NK-92 (cell line): Measurements from ENCODE around the gene AFAP1.

Experiments used
- DNase-seq: peaks from one replicate; lab custom pipeline; 2025; ENCODE audit not compliant: unreplicated experiment; lab: John Stamatoyannopoulos, UW

AFAP1 gene

DNA sequence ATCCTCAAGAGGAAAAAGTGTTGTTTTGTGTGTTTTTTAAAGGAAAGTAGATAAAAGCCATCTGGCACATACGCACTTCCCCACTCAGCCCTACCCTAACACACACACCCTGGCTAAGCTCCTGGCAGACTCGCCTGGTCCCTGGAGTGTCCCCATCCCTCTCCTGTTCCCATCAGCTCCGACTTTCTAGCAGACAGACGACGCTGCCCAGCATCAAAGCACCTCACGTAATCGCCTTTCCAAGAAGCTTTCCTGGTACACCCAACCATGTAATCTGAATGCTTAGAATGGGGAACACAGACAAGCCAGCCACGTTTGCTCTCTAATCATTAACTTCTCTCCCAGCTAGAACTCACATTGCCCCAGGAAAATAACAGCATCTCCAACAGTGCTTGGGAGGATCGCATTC lies 116.2 kb downstream of the AFAP1 start:
- DNase-seq: no peak

DNA sequence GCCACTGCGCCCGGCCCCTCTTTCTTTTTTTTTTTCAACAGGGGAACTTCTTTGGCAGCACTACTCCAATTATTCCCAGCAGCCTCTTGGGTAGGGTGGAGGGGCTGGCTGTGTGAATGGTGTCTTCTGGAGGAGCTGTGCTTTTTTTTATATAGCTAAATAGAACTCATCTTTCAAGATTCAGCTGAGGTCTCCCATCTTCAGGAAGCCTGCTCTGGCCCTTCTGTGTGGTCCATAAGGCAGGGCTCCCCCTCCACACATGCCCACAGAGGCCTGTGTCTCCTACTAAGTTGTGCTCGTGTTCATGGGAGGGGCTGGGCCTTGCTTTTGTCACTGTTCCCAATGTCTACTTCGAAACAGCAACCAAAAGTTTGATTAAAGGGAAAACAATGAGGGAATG lies 116.8 kb downstream of the AFAP1 start:
- no peak for DNase-seq

DNA sequence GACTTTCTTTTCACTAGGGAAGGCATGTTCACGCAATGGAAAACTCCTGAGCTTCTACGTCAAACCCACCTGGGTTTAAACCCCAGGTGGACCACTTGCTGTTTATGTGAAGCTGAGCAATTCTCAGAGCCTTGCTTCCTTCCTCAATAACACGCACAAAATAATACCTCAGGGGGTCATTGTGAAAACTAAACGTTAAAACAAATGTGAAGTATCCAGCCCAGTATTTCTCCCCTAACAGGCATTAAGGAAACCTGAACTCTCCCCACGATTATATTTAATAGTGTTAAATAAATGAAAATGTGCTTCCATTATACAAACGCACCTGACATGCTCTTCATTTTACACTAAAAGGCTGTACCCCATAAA lies 117.5 kb downstream of the AFAP1 start:
- DNase-seq: no peak

DNA sequence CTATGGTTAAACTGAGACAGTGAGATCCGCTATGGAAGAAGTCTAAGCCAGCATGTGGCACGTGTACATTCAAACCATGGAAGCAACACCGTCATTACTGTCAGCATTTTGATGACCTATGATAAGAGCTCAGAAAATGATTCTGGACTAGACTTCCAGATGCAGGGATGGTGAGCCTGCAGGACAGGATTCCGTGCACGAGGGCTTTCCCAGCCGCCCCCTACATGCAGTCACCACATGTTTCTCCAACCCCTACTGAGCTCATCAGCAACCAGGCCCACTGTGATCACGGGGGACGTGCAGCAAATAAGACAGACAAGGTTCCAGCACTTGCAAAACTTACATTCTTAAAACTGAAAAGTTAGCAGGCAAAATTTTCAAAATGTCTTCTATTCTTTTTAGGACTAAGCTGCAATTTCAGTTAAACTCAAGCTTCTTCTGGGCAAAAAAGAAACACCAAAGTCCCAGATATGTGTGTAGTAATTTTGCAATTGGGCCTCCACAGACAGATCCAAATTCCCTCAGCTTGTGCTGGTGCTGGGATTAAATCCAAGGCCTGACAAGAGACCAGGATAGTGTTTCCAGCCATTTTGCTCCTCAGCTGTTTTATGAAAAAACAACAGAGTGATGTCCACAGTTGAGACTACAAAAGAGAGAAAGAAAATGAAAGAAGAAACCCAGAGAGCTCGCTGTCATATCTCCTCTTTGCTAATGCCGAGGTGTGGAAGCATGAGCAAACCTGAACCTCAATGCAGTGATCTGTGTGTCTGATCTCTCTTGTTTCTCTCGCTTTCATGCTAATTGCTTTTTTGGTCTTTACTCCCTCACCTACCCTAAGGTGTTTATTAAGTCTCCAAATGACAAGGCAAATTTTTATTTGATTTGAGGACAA lies 118.2 kb downstream of the AFAP1 start:
- no peak for DNase-seq

DNA sequence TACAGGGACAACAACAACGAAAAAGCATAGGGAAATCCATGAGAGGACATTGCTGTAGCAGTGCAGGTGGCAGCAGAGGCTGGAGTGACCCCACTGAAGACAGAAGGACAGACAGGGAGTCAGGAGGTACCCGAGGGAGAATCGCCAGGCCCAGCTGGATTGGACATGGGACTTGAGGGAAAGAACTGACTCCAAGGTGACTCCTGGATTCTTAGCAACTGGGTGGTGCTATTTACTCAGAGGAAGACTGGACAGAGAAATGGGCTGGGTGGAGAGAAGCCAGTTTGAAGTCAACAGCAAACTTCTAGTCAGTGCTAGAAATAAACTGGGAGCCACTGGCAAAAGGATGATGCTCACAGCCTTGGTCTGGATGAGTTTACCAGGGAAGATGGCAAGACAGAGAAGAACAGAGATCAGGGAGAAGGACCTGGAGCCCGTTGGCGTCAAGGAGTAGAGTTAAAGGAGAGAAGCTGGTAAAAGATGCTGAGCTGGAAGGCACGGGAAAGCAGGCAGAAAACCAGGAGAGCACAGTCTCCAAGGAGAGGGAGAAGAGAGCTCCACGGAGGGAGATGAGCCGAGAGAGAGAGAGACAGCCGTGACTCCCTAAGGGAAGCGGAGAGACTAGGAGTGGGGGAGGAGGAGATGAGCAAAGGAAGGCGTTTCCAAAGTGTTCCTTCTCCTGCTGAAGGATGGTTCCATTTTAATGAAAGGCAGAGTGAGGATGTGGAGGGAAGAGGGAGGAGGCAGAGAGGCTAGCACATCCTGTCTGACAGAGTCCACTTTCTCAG lies 119.4 kb downstream of the AFAP1 start:
- DNase-seq: no peak

DNA sequence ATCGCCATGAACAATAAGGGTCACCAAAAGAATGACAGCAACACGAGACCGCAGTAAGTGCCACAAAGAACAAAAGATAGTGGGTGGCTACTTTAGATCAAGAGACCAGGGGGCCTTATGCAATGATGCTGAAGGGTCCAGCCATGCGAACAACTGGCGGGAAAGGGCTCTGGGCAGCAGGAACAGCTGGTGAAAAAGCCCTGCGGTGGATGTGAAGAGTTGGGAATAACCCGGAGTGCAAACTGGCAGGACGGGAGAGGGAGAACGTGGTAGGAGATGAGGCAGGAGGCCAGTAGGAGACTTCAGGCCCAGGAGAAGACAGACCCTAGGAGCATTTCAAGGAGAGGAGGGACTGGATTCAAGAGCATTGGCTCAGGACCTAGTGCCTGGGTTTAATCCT lies 120.2 kb downstream of the AFAP1 start:
- no peak for DNase-seq

DNA sequence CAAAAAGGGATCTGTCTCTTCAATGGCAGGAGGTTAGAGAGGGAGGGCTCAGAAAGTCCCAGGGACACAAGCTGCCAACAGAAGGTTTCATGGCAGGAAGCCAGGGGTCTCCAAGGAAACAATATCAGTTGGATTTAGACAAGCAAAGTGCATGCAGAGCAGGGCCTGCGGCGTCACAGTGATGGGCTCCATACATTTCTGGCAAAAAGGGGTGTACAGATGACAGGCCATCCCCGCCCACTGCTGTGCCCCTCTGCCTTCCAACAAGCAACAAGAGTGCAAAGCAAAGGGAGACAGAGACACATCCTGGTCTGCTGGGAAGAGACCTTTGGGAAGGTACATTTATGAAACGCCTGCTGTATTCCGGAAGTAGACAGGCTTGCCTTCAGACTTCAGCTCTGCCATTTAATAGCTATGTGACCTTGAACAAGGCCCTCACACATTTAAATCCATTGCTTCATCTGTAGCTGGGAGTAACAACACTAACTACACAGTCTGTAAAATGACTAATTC lies 121.2 kb downstream of the AFAP1 start:
- no peak for DNase-seq

DNA sequence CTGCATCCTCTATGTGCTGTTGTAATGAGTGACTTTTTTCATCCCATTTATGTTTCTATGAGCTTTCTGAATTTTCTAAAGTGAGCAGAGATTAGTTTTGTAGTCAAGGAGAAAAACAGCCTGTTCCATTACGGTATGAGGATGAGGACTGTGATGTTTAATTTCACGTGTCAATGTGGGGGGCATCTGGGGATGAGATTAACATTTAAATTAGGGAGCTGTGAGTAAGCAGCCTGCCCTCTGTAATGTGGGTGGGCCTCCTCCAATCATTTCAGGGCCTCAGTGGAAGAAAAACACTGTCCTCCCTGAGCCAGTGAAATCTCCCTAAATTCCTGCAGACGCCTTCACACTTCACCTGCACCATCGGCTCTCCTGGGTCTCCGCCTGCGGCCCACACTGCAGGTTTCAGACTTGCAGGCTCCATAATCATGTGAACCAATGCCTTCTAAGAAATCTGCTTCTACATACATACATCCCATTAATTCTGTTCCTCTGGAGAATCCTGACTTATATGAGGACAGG lies 121.7 kb downstream of the AFAP1 start:
- DNase-seq: no peak

DNA sequence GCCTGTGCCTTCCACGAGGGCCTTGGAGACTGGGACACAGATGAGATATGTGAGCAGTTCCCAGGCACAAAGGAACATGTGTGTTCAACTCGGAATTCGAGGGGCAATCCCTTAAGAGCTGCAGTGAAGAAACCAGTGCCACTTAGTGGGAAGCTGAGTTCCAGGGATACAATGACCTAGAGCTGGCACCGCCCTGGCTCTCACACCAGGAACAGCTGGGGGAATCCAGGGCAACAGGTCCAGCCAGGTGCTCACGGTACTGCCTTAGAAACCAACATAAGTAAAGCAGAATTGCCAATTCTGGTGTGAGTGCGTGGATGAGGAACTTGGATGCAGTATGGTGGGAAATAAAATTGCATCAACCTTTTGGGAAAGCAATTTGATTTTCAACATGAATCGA lies 122.9 kb downstream of the AFAP1 start:
- no peak for DNase-seq

DNA sequence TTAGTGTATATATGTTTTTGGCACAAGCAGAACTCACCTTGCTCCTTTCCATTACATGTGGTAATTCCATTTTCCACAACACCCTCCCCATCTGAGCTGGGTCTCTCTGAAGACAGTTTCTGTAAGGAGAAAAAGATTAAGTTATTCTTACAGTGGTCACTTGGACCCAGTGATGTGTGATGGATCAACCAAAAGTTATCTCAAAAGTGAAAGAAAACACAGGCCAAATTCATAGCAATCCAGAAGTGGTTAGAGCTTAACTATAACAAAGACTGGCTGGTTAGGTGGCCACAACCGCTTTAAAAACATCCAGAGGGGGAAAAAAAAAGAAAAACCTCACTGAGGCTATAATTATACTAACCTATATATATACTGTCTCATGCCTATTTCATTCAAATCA lies 123.7 kb downstream of the AFAP1 start:
- no peak for DNase-seq

DNA sequence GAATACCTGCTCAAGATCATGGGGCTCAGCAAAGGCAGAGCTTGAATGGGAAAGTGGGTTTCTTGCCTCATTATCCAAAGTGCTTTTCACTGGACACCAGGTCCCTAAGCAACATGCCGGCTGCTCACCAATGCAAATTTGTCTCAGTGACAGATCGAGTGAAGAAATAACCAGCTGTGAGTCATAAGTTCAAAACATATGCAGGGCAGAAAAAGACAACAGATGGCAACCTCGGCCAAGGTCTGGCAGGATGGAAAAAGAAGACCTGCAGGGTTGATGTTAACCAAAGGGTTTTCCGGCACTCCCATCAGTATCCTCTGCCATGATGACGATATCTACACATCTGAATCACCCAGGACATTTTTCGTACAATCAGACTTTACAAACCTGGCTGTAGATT lies 124.1 kb downstream of the AFAP1 start:
- DNase-seq: no peak

DNA sequence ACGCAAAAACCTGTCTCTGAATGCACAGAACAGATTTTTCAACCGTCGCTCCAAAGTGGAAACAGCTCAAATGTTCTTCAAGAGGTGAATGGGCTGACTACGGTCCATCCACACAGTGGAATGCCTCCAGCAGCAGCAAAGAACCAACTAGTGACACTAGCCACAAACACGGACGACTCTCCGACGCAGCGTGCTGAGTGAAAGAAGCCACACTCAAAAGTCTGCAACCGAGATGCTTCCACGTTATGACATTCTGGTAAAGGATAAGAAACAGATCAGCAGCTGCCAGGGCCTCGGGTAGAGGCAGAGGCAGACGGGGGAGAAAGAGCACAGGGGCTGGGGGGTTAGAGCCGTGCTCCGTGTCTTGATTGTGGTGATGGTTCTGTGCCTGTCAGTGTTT lies 125.2 kb downstream of the AFAP1 start:
- no peak for DNase-seq

DNA sequence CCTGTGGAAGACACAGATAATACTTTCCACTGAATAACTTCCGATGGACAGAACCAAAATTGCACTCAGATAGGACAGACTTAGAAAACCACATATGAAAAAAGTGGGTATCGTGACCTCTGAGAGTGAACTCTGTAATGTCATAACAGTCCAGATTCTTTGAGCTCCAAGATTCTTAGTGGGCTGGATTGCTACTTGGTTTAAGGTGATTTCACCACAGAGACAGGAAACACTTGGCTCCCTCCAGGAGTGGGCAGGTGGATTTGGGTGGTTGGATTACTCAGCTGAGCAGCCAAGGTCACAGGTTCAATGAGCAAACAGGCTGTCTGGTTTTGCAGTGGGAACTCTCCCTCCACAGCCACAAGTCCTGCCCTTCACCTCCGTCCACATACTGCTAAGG lies 126.0 kb downstream of the AFAP1 start:
- no peak for DNase-seq

DNA sequence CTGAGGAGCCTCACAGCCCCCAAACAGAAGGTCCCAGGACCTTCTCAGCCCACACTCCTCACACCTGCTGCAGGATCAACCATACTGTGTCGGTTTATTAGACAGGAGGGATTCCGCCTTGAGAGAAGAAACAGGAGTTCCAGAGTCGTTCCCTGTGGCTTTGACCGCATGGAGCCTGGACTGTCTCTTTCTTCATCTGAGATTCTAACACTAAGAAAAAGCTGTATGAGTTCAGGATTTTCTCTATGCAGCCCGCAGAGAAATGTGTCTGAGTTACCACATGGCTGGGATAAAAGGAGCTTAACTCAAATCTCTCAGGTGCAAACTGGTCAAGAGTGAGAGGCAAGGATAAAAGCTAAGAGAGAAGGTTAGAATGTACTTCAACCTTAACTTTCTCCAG lies 126.7 kb downstream of the AFAP1 start:
- DNase-seq: no peak

DNA sequence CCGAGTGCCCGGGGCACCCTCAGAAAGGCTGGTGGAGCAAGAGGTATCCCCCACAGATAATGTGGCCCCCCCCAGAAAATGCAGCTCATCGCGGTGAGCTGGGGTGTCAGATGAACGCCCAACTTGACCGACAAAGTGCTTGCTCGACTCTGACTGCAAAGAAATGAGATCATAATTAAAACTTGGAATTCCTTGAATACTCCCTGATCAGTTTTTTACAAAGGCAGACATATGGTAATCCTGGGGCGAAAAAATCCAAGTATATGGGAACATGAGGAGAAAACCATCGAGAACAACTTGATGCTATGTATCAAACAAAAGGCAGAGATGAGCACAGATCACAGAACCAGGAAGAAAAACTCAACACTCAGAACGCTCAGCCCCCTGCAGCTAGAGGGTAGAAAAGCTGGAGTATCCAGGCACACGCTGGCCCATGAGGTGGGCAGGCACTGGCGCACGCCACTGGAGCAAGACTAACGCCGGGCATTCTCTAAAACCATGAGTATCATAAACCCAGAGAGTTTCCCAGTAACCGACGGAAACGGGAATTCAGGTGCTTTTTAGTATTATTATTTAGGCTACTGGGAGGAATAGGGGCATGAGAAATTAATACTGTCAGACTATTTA lies 127.3 kb downstream of the AFAP1 start:
- no peak for DNase-seq

DNA sequence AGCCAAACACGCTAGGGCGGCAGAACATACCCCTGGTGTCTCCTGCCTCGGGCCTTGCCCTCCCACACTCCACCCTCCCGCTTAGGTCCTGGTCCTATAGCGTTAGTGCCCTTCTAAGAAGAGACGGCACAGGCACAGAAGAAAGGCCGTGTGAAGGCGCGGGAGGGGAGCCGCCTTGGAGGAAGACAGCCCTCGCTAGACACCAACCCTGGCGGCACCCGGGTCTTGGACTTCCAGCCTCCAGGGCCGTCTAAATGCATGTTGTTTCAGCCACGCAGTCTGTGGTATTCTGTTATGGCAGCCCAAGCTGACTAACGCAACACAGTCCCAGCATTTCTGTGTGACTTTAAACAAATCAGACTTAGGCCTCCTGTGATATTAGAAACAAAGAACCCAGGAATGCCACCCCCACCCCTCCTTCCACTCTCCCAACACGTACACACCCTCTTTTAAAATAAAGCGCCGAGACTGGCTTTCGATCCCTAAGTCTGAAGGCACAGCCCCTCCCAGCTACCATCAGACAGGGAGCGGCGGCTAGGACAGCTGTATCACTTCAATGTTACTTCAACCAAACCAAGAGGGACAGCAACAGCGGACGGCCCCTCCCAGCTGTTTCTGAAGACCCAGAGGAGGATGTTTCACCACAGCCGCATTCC lies 128.0 kb downstream of the AFAP1 start:
- DNase-seq: no peak

DNA sequence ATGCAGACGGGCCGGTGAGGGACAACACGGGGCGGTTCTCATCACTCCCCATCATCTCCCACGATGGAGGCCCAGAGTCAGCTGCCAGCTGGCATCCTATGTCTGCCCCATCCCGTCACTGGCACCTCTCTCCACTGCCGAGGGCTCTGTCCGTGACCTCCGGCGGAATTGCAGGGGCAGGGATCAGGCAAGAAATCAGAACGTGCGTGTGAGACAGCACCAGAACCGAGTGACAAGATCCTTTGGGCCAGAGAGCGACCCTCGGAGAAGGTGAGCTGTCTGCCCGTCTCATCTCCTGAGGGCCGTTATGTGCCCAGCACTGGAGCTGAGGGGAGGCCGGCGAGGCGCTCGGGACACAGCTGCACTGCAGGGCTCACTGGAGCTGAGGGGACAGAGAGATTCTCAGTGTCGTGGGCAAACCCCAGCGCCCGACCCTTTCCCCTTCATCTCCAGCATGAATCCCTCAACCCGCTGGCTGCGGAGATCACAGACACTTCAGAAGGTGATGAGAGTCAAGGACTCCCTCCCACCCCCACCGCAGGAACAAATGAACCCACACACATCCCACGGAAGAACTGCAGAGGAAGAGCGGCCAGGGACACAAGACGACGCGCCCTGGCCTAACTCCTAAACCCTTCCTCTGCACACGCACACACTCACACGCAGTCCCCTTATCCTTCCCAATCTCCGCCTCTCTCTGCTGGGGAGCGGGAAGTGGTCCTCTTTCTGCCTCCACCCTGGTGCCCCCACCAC lies 128.7 kb downstream of the AFAP1 start:
- no peak for DNase-seq

DNA sequence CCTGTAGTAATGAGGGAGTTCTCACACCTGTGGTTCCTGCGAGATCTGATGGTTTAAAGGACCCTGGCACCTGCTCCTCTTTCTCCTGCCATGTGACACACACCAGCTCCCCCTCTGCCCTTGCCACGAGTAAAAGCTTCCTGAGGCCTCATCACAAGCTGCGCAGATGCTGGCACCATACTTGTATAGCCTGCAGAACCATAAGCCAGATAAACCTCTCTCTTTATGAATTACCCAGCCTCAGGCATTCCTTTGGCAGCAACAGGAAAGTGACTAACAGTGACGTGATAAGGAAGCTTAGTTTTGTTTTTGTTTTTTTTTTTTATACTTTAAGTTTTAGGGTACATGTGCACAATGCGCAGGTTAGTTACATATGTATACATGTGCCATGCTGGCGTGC lies 130.9 kb downstream of the AFAP1 start:
- no peak for DNase-seq

DNA sequence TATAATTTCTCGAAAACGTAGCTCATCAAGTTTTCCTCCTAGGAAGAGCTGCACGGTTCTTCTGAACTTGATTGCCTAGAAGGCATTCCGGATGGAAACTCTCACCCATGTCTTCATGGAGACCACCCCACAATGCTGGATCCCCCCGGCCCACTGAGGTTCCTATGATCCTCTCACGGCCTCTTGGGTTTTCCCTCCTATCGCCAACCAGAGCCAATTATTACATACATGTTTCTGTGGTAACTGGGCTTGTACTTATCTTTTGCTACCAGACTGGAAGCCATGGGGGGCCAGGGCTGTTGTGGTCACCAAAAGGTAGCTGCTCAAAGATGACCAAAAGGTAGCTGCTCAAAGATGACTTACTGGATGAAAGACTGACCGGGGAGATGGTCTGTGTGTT lies 131.5 kb downstream of the AFAP1 start:
- no peak for DNase-seq

DNA sequence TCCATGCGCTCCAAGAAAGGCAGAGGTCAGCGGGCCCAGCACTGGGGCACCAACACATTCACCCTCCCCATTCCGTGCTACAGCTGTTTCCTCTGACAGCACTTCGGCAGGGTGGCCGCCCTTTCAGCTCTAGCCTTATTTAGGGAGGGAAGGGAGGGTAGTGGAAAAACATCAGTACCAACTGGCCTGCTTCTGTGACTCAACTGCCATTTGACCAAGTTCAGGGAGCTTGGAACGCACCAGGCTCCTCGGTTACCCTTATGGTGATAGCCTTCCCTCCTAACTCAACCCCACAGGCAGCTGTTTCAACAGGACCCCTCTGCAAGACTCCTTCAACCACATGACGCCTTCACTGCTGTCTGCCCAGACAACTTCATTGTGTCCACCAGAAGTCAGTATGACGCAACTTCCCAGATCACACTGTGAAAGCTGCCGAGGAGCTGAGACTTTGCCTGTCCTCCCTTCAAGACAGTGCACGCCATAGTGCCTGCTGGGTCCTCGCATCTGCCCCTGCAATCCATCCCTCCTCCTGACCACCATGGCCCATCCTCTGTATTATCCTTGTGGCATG lies 132.2 kb downstream of the AFAP1 start:
- no peak for DNase-seq
